NB4 (cell line): ENCODE measurements around the gene CHRDL1.

Experiments used
- MYC ChIP-seq: IDR thresholded peaks from 2 replicates; pipeline ENCODE4 v1.6.1; 2011; ENCODE audit warnings: low read depth, low read length
- POLR2A ChIP-seq: IDR thresholded peaks from 2 replicates; pipeline ENCODE4 v1.6.1; 2011; ENCODE audit warnings: mild to moderate bottlenecking; ENCODE audit not compliant: insufficient read length; ENCODE audit errors: extremely low read depth
- TF ChIP-seq, protein P1 (sequence below): IDR thresholded peaks from one replicate; pipeline ENCODE4 v1.5.1; 2012; ENCODE audit warnings: low read depth, low read length
- TF ChIP-seq, protein P2 (sequence below): IDR thresholded peaks from 2 replicates; pipeline ENCODE4 v1.6.1; 2011; ENCODE audit warnings: low read depth, low read length

DNA sequence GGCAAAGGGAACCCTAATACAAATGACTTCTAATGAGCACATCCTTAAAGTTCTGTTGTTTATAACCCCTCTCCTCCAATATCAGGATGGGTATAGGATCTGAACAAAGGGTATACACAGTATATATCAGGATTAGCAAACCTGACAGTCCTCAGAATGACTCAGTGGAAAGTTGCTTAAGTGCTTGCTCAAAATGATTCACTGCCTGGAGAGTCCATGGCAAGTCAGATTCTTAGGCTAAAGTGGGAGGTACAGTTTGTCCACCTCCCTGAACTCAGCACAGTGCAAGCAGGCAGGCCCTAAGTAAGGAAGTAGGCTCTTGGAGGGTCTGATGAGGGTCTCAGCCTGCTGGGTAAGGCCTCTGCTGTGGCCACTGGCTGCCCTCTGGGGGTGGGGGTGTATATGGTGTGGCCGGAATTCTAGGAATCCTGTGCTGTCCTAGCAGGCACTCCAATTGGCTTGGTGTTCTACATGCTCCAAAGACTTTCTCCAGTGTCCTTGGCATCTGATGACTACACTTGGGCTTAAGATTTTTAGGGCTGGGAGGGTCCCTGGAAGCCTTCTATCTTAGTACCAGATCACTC lies 54.3 kb downstream of the CHRDL1 start:
- TF ChIP-seq, protein P1, sequence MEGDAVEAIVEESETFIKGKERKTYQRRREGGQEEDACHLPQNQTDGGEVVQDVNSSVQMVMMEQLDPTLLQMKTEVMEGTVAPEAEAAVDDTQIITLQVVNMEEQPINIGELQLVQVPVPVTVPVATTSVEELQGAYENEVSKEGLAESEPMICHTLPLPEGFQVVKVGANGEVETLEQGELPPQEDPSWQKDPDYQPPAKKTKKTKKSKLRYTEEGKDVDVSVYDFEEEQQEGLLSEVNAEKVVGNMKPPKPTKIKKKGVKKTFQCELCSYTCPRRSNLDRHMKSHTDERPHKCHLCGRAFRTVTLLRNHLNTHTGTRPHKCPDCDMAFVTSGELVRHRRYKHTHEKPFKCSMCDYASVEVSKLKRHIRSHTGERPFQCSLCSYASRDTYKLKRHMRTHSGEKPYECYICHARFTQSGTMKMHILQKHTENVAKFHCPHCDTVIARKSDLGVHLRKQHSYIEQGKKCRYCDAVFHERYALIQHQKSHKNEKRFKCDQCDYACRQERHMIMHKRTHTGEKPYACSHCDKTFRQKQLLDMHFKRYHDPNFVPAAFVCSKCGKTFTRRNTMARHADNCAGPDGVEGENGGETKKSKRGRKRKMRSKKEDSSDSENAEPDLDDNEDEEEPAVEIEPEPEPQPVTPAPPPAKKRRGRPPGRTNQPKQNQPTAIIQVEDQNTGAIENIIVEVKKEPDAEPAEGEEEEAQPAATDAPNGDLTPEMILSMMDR, result no peak
- TF ChIP-seq POLR2A, result no peak
- TF ChIP-seq MYC, result no peak
- TF ChIP-seq, protein P2, sequence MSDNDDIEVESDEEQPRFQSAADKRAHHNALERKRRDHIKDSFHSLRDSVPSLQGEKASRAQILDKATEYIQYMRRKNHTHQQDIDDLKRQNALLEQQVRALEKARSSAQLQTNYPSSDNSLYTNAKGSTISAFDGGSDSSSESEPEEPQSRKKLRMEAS, result no peak
